IMR-90 (cell line): ENCODE results near the gene B4GALNT3. TPM values are rescaled to one million over a fixed set of nuclear protein-coding genes. Genes with fewer than 3 reads are reported as not detected.

Experiments used
- ATAC-seq: fragments of 200-7000 bp; cut with Tn5 transposase; 2 replicates; pipeline ENCODE4 v1.9.1; 2020; ENCODE audit warnings: low read depth, mild to moderate bottlenecking, moderate library complexity
- BruUV-seq: library from RNA; stranded (reverse); fragments of 400-500 nt; replicated peaks from 2 replicates; lab custom pipeline; 2021; lab: Mats Ljungman, UMichigan
- CTCF ChIA-PET: fragments of 300-600 bp; formaldehyde crosslinking; extraction: SDS; loops from one replicate; lab custom pipeline; 2021; ENCODE audit warnings: antibody characterized with exemption; lab: Yijun Ruan, JAX
- POLR2A ChIA-PET: fragments of 300-600 bp; sonication (Branson Sonifier 250); formaldehyde crosslinking; loops from one replicate; lab custom pipeline; 2022; ENCODE audit warnings: antibody characterized with exemption; ENCODE audit not compliant: unreplicated experiment; lab: Charles Lee
- DNase-seq: peaks from one replicate; pipeline ENCODE4 v3.0.0; 2013
- H2AFZ ChIP-seq: replicated peaks from 2 replicates; pipeline ENCODE3; 2013; ENCODE audit warnings: low read length, mild to moderate bottlenecking; ENCODE audit not compliant: poor library complexity
- H2AK5ac ChIP-seq: 2 replicates; pipeline ENCODE4 v1.6.1; 2013; ENCODE audit warnings: low read depth, low read length, inconsistent platforms
- H2AK9ac ChIP-seq: replicated peaks from 2 replicates; pipeline ENCODE3; 2013; ENCODE audit warnings: mild to moderate bottlenecking, low read depth, low read length, moderate library complexity; ENCODE audit not compliant: poor library complexity
- H2BK120ac ChIP-seq: 2 replicates; pipeline ENCODE4 v1.6.1; 2013; ENCODE audit warnings: low read depth, low read length, inconsistent platforms
- H2BK15ac ChIP-seq: 3 replicates; pipeline ENCODE4 v1.6.1; 2013; ENCODE audit warnings: low read depth, low read length, inconsistent platforms
- H2BK20ac ChIP-seq: 2 replicates; pipeline ENCODE4 v1.6.1; 2013; ENCODE audit warnings: low read depth, mild to moderate bottlenecking, inconsistent platforms, low read length, moderate library complexity
- H2BK5ac ChIP-seq: 2 replicates; pipeline ENCODE4 v1.6.1; 2013; ENCODE audit warnings: mild to moderate bottlenecking, low read depth, low read length, inconsistent platforms; ENCODE audit not compliant: poor library complexity, severe bottlenecking
- H3K14ac ChIP-seq: replicated peaks from 2 replicates; pipeline ENCODE4 v1.6.1; 2013; ENCODE audit warnings: low read depth, low read length, inconsistent platforms
- H3K18ac ChIP-seq: 2 replicates; pipeline ENCODE4 v1.6.1; 2013; ENCODE audit warnings: low read depth, low read length, control low read depth
- H3K23ac ChIP-seq: 2 replicates; pipeline ENCODE4 v1.6.1; 2013; ENCODE audit warnings: low read depth, low read length, inconsistent platforms
- H3K27ac ChIP-seq: 2 replicates; pipeline ENCODE4 v1.5.1; 2013; ENCODE audit warnings: mild to moderate bottlenecking, control low read depth, low read length; ENCODE audit not compliant: insufficient read depth
- H3K27me3 ChIP-seq: 2 replicates; pipeline ENCODE4 v1.6.1; 2013; ENCODE audit warnings: low read length; ENCODE audit not compliant: control insufficient read depth, insufficient read depth
- H3K36me3 ChIP-seq: 2 replicates; pipeline ENCODE4 v1.6.1; 2013; ENCODE audit warnings: low read length, mixed read lengths; ENCODE audit not compliant: control insufficient read depth, insufficient read depth
- H3K4ac ChIP-seq: 2 replicates; pipeline ENCODE4 v1.6.1; 2013; ENCODE audit warnings: low read depth, low read length, inconsistent platforms
- H3K4me1 ChIP-seq: 2 replicates; pipeline ENCODE4 v1.6.1; 2013; ENCODE audit warnings: low read length, mixed read lengths; ENCODE audit not compliant: control insufficient read depth, insufficient read depth
- H3K4me2 ChIP-seq: 2 replicates; pipeline ENCODE4 v1.6.1; 2013; ENCODE audit warnings: low read depth, mild to moderate bottlenecking, control low read depth, low read length, moderate library complexity
- H3K4me3 ChIP-seq: 2 replicates; pipeline ENCODE4 v1.5.1; 2013; ENCODE audit warnings: low read depth, mild to moderate bottlenecking, control low read depth, low read length, moderate library complexity; ENCODE audit not compliant: insufficient read depth
- H3K56ac ChIP-seq: 2 replicates; pipeline ENCODE4 v1.6.1; 2013; ENCODE audit warnings: low read length, inconsistent platforms; ENCODE audit not compliant: insufficient read depth; ENCODE audit errors: extremely low read depth
- H3K79me1 ChIP-seq, 2 experiments: 2 replicates each; pipeline ENCODE4 v1.6.1; 2013; ENCODE audit warnings: low read length in 2 of 2, inconsistent platforms in 1 of 2, low read depth in 1 of 2
- H3K9ac ChIP-seq: 2 replicates; pipeline ENCODE4 v1.6.1; 2013; ENCODE audit warnings: low read depth, low read length, control low read depth
- H3K9me1 ChIP-seq: 2 replicates; pipeline ENCODE4 v1.6.1; 2013; ENCODE audit warnings: low read length, inconsistent platforms; ENCODE audit not compliant: insufficient read depth
- H3K9me3 ChIP-seq: 2 replicates; pipeline ENCODE4 v1.6.1; 2013; ENCODE audit warnings: low read length; ENCODE audit not compliant: control insufficient read depth, insufficient read depth
- H4K20me1 ChIP-seq: 2 replicates; pipeline ENCODE4 v1.6.1; 2013; ENCODE audit warnings: low read length, inconsistent platforms; ENCODE audit not compliant: insufficient read depth
- H4K5ac ChIP-seq: 2 replicates; pipeline ENCODE4 v1.6.1; 2013; ENCODE audit warnings: mild to moderate bottlenecking, low read depth, low read length, control low read depth
- H4K8ac ChIP-seq, 2 experiments: 2 replicates each; pipeline ENCODE4 v1.6.1; 2013; ENCODE audit warnings: low read depth in 2 of 2, low read length in 2 of 2, control low read depth in 1 of 2, inconsistent platforms in 1 of 2
- H4K91ac ChIP-seq: 2 replicates; pipeline ENCODE4 v1.6.1; 2013; ENCODE audit warnings: low read depth, low read length, inconsistent platforms; ENCODE audit not compliant: insufficient read depth
- BHLHE40 ChIP-seq: fragments of 150-350 bp; IDR thresholded peaks from 2 replicates; pipeline ENCODE4 v1.6.1; 2016; ENCODE audit warnings: mild to moderate bottlenecking, low read depth, low read length
- CEBPB ChIP-seq: IDR thresholded peaks from 2 replicates; pipeline ENCODE4 v1.6.1; 2012; ENCODE audit warnings: low read depth, low read length, improper control_type of control experiment
- CHD1 ChIP-seq: IDR thresholded peaks from 2 replicates; pipeline ENCODE4 v1.6.1; 2012; ENCODE audit warnings: low read depth, low read length, improper control_type of control experiment
- FOS ChIP-seq: fragments of 150-350 bp; IDR thresholded peaks from 2 replicates; pipeline ENCODE4 v1.6.1; 2016; ENCODE audit warnings: low read depth, low read length
- MAFK ChIP-seq: IDR thresholded peaks from 2 replicates; pipeline ENCODE4 v1.6.1; 2012; ENCODE audit warnings: low read depth, low read length, improper control_type of control experiment
- MAZ ChIP-seq: IDR thresholded peaks from 2 replicates; pipeline ENCODE4 v1.6.1; 2012; ENCODE audit warnings: low read depth, mild to moderate bottlenecking, low read length, improper control_type of control experiment, moderate library complexity, borderline replicate concordance
- MXI1 ChIP-seq: IDR thresholded peaks from 2 replicates; pipeline ENCODE4 v1.6.1; 2012; ENCODE audit warnings: low read depth, mild to moderate bottlenecking, low read length, moderate library complexity, borderline replicate concordance
- NFE2L2 ChIP-seq: fragments of 150-350 bp; IDR thresholded peaks from 2 replicates; pipeline ENCODE4 v1.6.1; 2016; ENCODE audit warnings: low read depth, mild to moderate bottlenecking, low read length
- POLR2A ChIP-seq: IDR thresholded peaks from 2 replicates; pipeline ENCODE4 v1.6.1; 2012; ENCODE audit warnings: mild to moderate bottlenecking, low read depth, low read length
- RAD21 ChIP-seq: IDR thresholded peaks from 2 replicates; pipeline ENCODE4 v1.6.1; 2012; ENCODE audit warnings: low read length, improper control_type of control experiment
- RCOR1 ChIP-seq: IDR thresholded peaks from 2 replicates; pipeline ENCODE4 v1.6.1; 2012; ENCODE audit warnings: mild to moderate bottlenecking, low read length, improper control_type of control experiment; ENCODE audit not compliant: insufficient replicate concordance
- RFX5 ChIP-seq: IDR thresholded peaks from 2 replicates; pipeline ENCODE4 v1.8.0; 2012; ENCODE audit warnings: low read depth, mild to moderate bottlenecking, low read length, moderate library complexity
- SMC3 ChIP-seq: fragments of 150-350 bp; IDR thresholded peaks from 2 replicates; pipeline ENCODE4 v1.6.1; 2016; ENCODE audit warnings: low read depth, mild to moderate bottlenecking, antibody characterized with exemption, low read length, moderate library complexity
- WGBS, 2 experiments: methylation state at CpG; one replicate each; pipeline versions ENCODE4 v1.1.5 to v1.1.7; 2013; ENCODE audit warnings: missing lambda C conversion rate in 2 of 2; ENCODE audit not compliant: insufficient read length in 1 of 2; ENCODE audit errors: extremely low coverage in 2 of 2; 5-methylcytosine and 5-hydroxymethylcytosine counted together
- dilution Hi-C: fragments of 300-500 bp; cut with HindIII; formaldehyde crosslinking; loops from one replicate; pipeline ENCODE4 v1.14.3; 2018; ENCODE audit warnings: low sequenced_read_pairs; ENCODE audit not compliant: unreplicated experiment
- in situ Hi-C: fragments of 300-500 bp; cut with MboI; formaldehyde crosslinking; loops from 3 replicates; pipeline ENCODE4 v1.14.3; 2019; ENCODE audit warnings: low sequenced_read_pairs, inconsistent platforms, mixed read lengths
- intact Hi-C: fragments of 100-400 bp; cut with micrococcal nuclease; formaldehyde crosslinking; loops from 2 replicates; pipeline ENCODE4 v1.10.0; 2022
- polyA plus RNA-seq, 3 experiments: library from polyadenylated mRNA; depleted of rRNA; stranded (reverse); fragments of >200 nt; gene quantifications; 2 replicates each; pipeline ENCODE4 v1.2.3, GENCODE V29; 2012; ENCODE audit warnings: low replicate concordance in 1 of 3
- total RNA-seq: library from RNA; depleted of rRNA; stranded (reverse); fragments of >200 nt; gene quantifications from 2 replicates; pipeline ENCODE4 v1.2.3, GENCODE V29; 2012
- TF ChIP-seq, protein P1 (sequence below): fragments of 150-350 bp; IDR thresholded peaks from 2 replicates; pipeline ENCODE4 v1.6.1; 2016; ENCODE audit warnings: low read depth, mild to moderate bottlenecking, low read length, moderate library complexity, borderline replicate concordance
- TF ChIP-seq, protein P2 (sequence below): fragments of 150-350 bp; IDR thresholded peaks from 2 replicates; pipeline ENCODE4 v1.6.1; 2017; ENCODE audit warnings: mild to moderate bottlenecking, antibody characterized with exemption, low read length, low read depth
- TF ChIP-seq, protein P3 (sequence below): conservative IDR thresholded peaks from 2 replicates; pipeline ENCODE4 v1.5.1; 2012; ENCODE audit warnings: mild to moderate bottlenecking, low read depth, low read length, improper control_type of control experiment

The B4GALNT3 gene
- total and polyA plus RNA-seq, 2 of the 4 experiments (the other 2 are of a cell fraction) = not detected

DNA sequence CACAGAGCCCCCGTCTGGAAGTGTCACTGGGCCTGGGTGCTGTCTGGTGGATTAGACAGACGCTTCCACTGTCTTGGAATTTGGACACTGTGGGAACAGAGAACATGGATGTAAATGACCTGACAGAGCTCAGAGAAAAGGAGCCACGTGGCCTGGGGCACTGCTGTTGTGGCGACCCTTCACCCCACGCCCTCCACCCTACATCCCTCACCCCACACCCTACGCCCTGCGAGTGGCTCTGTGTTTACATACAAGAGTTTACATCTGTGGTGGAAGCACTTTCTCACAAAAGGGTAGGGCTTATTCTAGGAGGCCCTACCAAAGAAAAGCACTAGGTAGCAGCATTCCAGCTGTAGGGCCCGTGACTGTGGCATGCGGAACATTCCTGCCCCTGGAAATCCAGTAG lies 47.7 kb downstream of the B4GALNT3 start:
- H3K4me1 ChIP-seq = no peaks in the 10 kb centered on the region; the same call in 1 of the 2 replicates
- DNase-seq (no peak), ATAC-seq (no peak)
- no peak overlapping the region for H2BK5ac ChIP-seq
- no peak overlapping the region for H2AFZ ChIP-seq
- no TSS peak for BruUV-seq
- H3K9me3 ChIP-seq = no peaks in the 10 kb centered on the region
- no peaks in the 10 kb centered on the region for H3K36me3 ChIP-seq
- H3K23ac ChIP-seq = no peak overlapping the region
- no peak overlapping the region for H3K27ac ChIP-seq
- no peak overlapping the region for H4K91ac ChIP-seq
- no peak overlapping the region for H2BK15ac ChIP-seq
- H3K9ac ChIP-seq = no peak overlapping the region
- H3K79me1 ChIP-seq = no peaks in the 10 kb centered on the region
- WGBS, 2 experiments = 56% methylated on average over 2 of the region's 9 CpGs; no CpG with 5 or more reads in 1 of the 2 experiments
- intact Hi-C loops = no loop called here
- TF ChIP-seq MAFK (no peak), BHLHE40 (no peak), CEBPB (no peak), CHD1 (no peak), POLR2A (no peak), NFE2L2 (no peak), RCOR1 (no peak), MAZ (no peak), MXI1 (no peak), FOS (no peak), RAD21 (no peak), SMC3 (no peak), RFX5 (no peak)
- TF ChIP-seq, protein P1, sequence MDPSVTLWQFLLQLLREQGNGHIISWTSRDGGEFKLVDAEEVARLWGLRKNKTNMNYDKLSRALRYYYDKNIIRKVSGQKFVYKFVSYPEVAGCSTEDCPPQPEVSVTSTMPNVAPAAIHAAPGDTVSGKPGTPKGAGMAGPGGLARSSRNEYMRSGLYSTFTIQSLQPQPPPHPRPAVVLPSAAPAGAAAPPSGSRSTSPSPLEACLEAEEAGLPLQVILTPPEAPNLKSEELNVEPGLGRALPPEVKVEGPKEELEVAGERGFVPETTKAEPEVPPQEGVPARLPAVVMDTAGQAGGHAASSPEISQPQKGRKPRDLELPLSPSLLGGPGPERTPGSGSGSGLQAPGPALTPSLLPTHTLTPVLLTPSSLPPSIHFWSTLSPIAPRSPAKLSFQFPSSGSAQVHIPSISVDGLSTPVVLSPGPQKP = no peak
- TF ChIP-seq, protein P2, sequence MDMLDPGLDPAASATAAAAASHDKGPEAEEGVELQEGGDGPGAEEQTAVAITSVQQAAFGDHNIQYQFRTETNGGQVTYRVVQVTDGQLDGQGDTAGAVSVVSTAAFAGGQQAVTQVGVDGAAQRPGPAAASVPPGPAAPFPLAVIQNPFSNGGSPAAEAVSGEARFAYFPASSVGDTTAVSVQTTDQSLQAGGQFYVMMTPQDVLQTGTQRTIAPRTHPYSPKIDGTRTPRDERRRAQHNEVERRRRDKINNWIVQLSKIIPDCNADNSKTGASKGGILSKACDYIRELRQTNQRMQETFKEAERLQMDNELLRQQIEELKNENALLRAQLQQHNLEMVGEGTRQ = no peak
- TF ChIP-seq, protein P3, sequence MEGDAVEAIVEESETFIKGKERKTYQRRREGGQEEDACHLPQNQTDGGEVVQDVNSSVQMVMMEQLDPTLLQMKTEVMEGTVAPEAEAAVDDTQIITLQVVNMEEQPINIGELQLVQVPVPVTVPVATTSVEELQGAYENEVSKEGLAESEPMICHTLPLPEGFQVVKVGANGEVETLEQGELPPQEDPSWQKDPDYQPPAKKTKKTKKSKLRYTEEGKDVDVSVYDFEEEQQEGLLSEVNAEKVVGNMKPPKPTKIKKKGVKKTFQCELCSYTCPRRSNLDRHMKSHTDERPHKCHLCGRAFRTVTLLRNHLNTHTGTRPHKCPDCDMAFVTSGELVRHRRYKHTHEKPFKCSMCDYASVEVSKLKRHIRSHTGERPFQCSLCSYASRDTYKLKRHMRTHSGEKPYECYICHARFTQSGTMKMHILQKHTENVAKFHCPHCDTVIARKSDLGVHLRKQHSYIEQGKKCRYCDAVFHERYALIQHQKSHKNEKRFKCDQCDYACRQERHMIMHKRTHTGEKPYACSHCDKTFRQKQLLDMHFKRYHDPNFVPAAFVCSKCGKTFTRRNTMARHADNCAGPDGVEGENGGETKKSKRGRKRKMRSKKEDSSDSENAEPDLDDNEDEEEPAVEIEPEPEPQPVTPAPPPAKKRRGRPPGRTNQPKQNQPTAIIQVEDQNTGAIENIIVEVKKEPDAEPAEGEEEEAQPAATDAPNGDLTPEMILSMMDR = no peak
- H2AK5ac ChIP-seq = no peak overlapping the region
- no peak overlapping the region for H3K4me3 ChIP-seq
- H3K9me1 ChIP-seq = 0 out of 2 replicates have a peak, but pooled peaks cover 6% of the 10 kb centered on the region
- H3K4me2 ChIP-seq = no peak overlapping the region
- no peak overlapping the region for H2BK20ac ChIP-seq
- ChIA-PET CTCF (no interaction called here), POLR2A (no interaction called here)
- peaks cover 42% of the 10 kb centered on the region for H3K27me3 ChIP-seq
- H3K14ac ChIP-seq = no peak overlapping the region
- no peaks in the 10 kb centered on the region for H4K20me1 ChIP-seq
- in situ Hi-C loops = no loop called here
- H4K8ac ChIP-seq = no peak overlapping the region
- H3K18ac ChIP-seq = no peak overlapping the region
- H3K4ac ChIP-seq = no peak overlapping the region
- no peak overlapping the region for H2BK120ac ChIP-seq
- no peak overlapping the region for H2AK9ac ChIP-seq
- no peak overlapping the region for H3K56ac ChIP-seq
- dilution Hi-C loops = no loop called here
- no peak overlapping the region for H4K5ac ChIP-seq
